IPS DF 6.9 (cell line): ENCODE measurements around the gene FBXL7.

Source experiments
- DNase-seq: peaks from one replicate; pipeline ENCODE4 v3.0.0-alpha.2; 2013; ENCODE audit warnings: low read depth, low spot score
- H3K27ac ChIP-seq: one replicate; pipeline ENCODE4 v1.5.1; 2013; ENCODE audit warnings: low read length, control low read depth
- H3K27me3 ChIP-seq: 2 replicates; pipeline ENCODE4 v1.6.1; 2013; ENCODE audit warnings: mild to moderate bottlenecking, low read length; ENCODE audit not compliant: control insufficient read depth, insufficient read depth
- H3K36me3 ChIP-seq: 2 replicates; pipeline ENCODE4 v1.6.1; 2013; ENCODE audit warnings: low read length; ENCODE audit not compliant: control insufficient read depth, insufficient read depth
- H3K4me1 ChIP-seq: 2 replicates; pipeline ENCODE4 v1.6.1; 2013; ENCODE audit warnings: low read length; ENCODE audit not compliant: control insufficient read depth, insufficient read depth
- H3K4me3 ChIP-seq: 2 replicates; pipeline ENCODE4 v1.5.1; 2013; ENCODE audit warnings: mild to moderate bottlenecking, low read length
- H3K9me3 ChIP-seq: 2 replicates; pipeline ENCODE4 v1.6.1; 2013; ENCODE audit warnings: low read length, inconsistent platforms; ENCODE audit not compliant: control insufficient read depth, insufficient read depth
- WGBS: extraction: QIAGEN DNeasy Blood & Tissue Kit; methylation state at CpG from one replicate; pipeline ENCODE4 v1.1.7; 2013; ENCODE audit warnings: mixed read lengths, missing lambda C conversion rate; ENCODE audit not compliant: insufficient read length, insufficient coverage; 5-methylcytosine and 5-hydroxymethylcytosine counted together

FBXL7 gene

GRCh38 chr5:15643731-15644130 is 143.8 kb downstream of the FBXL7 start:
- 0 out of 2 replicates have a peak, but pooled peaks cover 2% of the 10 kb centered on the region for H3K4me1 ChIP-seq
- H3K36me3 ChIP-seq = no peaks in the 10 kb centered on the region
- no peak overlapping the region for H3K27ac ChIP-seq
- H3K4me3 ChIP-seq = no peak overlapping the region
- no peak for DNase-seq
- no CpG with 5 or more reads among the region's 3 CpGs for whole genome bisulfite sequencing
- no peaks in the 10 kb centered on the region for H3K9me3 ChIP-seq
- no peaks in the 10 kb centered on the region for H3K27me3 ChIP-seq

GRCh38 chr5:15645381-15646160 is 145.6 kb downstream of the FBXL7 start:
- Histone ChIP-seq H3K9me3 (no peaks in the 10 kb centered on the region), H3K36me3 (no peaks in the 10 kb centered on the region), H3K27me3 (no peaks in the 10 kb centered on the region), H3K4me3 (no peak overlapping the region), H3K27ac (no peak overlapping the region), H3K4me1 (0 out of 2 replicates have a peak, but pooled peaks cover 2% of the 10 kb centered on the region)
- no peak for DNase-seq
- no CpG with 5 or more reads among the region's 7 CpGs for WGBS

- no peaks in the 10 kb centered on the region for H3K36me3 ChIP-seq
- H3K27me3 ChIP-seq = no peaks in the 10 kb centered on the region
- H3K4me1 ChIP-seq = 0 out of 2 replicates have a peak, but pooled peaks cover 2% of the 10 kb centered on the region
- no peaks in the 10 kb centered on the region for H3K9me3 ChIP-seq
- no CpG with 5 or more reads among the region's 4 CpGs for WGBS
- DNase-seq = no peak
- no peak overlapping the region for H3K27ac ChIP-seq
- H3K4me3 ChIP-seq = no peak overlapping the region
Observed at GRCh38 chr5:15646371-15646770, 146.4 kb downstream of the FBXL7 start.

- WGBS = no CpG with 5 or more reads among the region's 4 CpGs
- Histone ChIP-seq H3K4me3 (no peak overlapping the region), H3K4me1 (0 out of 2 replicates have a peak, but pooled peaks cover 2% of the 10 kb centered on the region), H3K27ac (no peak overlapping the region), H3K36me3 (no peaks in the 10 kb centered on the region), H3K9me3 (no peaks in the 10 kb centered on the region), H3K27me3 (no peaks in the 10 kb centered on the region)
- DNase-seq = no peak
Observed at GRCh38 chr5:15647251-15647650, 147.3 kb downstream of the FBXL7 start.

- WGBS = no CpG with 5 or more reads among the region's 2 CpGs
- Histone ChIP-seq H3K4me1 (0 out of 2 replicates have a peak, but pooled peaks cover under 1% of the 10 kb centered on the region), H3K27ac (no peak overlapping the region), H3K4me3 (no peak overlapping the region), H3K36me3 (no peaks in the 10 kb centered on the region), H3K9me3 (no peaks in the 10 kb centered on the region), H3K27me3 (no peaks in the 10 kb centered on the region)
- no peak for DNase-seq
Observed at GRCh38 chr5:15650266-15650665, 150.3 kb downstream of the FBXL7 start.

- H3K9me3 ChIP-seq = no peaks in the 10 kb centered on the region
- H3K36me3 ChIP-seq = no peaks in the 10 kb centered on the region
- H3K27me3 ChIP-seq = no peaks in the 10 kb centered on the region
- H3K27ac ChIP-seq = no peak overlapping the region
- no peak for DNase-seq
- H3K4me3 ChIP-seq = no peak overlapping the region
- no peaks in the 10 kb centered on the region for H3K4me1 ChIP-seq
- WGBS = no CpG with 5 or more reads among the region's 1 CpG
Observed at GRCh38 chr5:15654779-15655178, 154.8 kb downstream of the FBXL7 start.

GRCh38 chr5:15655683-15656082 is 155.7 kb downstream of the FBXL7 start:
- DNase-seq = no peak
- WGBS = no CpG with 5 or more reads among the region's 4 CpGs
- Histone ChIP-seq H3K4me3 (no peak overlapping the region), H3K9me3 (no peaks in the 10 kb centered on the region), H3K4me1 (no peaks in the 10 kb centered on the region), H3K27me3 (no peaks in the 10 kb centered on the region), H3K27ac (no peak overlapping the region), H3K36me3 (no peaks in the 10 kb centered on the region)

GRCh38 chr5:15664961-15665360 is 165.0 kb downstream of the FBXL7 start:
- Histone ChIP-seq H3K9me3 (no peaks in the 10 kb centered on the region), H3K27me3 (no peaks in the 10 kb centered on the region), H3K36me3 (no peaks in the 10 kb centered on the region), H3K4me1 (no peaks in the 10 kb centered on the region), H3K27ac (no peak overlapping the region), H3K4me3 (no peak overlapping the region)
- DNase-seq = no peak

- H3K27me3 ChIP-seq = no peaks in the 10 kb centered on the region
- WGBS = 100% methylated on average over 1 of the region's 2 CpGs
- no peaks in the 10 kb centered on the region for H3K9me3 ChIP-seq
- DNase-seq = no peak
- H3K36me3 ChIP-seq = no peaks in the 10 kb centered on the region
- no peaks in the 10 kb centered on the region; the same call in 1 of the 2 replicates for H3K4me1 ChIP-seq
- no peak overlapping the region for H3K27ac ChIP-seq
- no peak overlapping the region for H3K4me3 ChIP-seq
Observed at GRCh38 chr5:15669826-15670225, 169.8 kb downstream of the FBXL7 start.

GRCh38 chr5:15674716-15675115 is 174.7 kb downstream of the FBXL7 start:
- Histone ChIP-seq H3K4me1 (peaks cover 2% of the 10 kb centered on the region; the same call in 1 of the 2 replicates), H3K36me3 (no peaks in the 10 kb centered on the region), H3K4me3 (no peak overlapping the region), H3K27me3 (no peaks in the 10 kb centered on the region), H3K27ac (no peak overlapping the region), H3K9me3 (no peaks in the 10 kb centered on the region)
- no CpG with 5 or more reads among the region's 2 CpGs for WGBS
- DNase-seq = no peak

GRCh38 chr5:15676591-15676990 is 176.6 kb downstream of the FBXL7 start:
- whole genome bisulfite sequencing = no CpG with 5 or more reads among the region's 1 CpG
- H3K27ac ChIP-seq = no peak overlapping the region
- no peaks in the 10 kb centered on the region for H3K27me3 ChIP-seq
- H3K9me3 ChIP-seq = no peaks in the 10 kb centered on the region
- H3K4me1 ChIP-seq = peaks cover 2% of the 10 kb centered on the region; the same call in 1 of the 2 replicates
- H3K4me3 ChIP-seq = no peak overlapping the region
- no peaks in the 10 kb centered on the region for H3K36me3 ChIP-seq
- DNase-seq = no peak
